ENCODE measurements around the gene TCF7L1.

TCF7L1 gene

GRCh38 chr2:85353876-85354285 lies 220.7 kb downstream of the TCF7L1 start:
- Mint-ChIP-seq H3K4me1 (peaks cover 25% of the 10 kb centered on the region), H3K4me3 (peak overlapping the region; percentile 96), H3K9me3 (no peaks in the 10 kb centered on the region), H3K27ac (peak overlapping the region; percentile 95), H3K36me3 (peaks cover 28% of the 10 kb centered on the region), H3K27me3 (no peaks in the 10 kb centered on the region)
- DNase-seq (ENCODE audit: low spot score in 2 of 2) (peak in 1 of 2 donors; percentile 9), ATAC-seq (ENCODE audit: low read depth) (no peak)

GRCh38 chr2:85354286-85355072 lies 221.3 kb downstream of the TCF7L1 start, which contains the start of the genes ELMOD3 and RETSAT:
Gene ELMOD3, plus strand, starts transcription at chr2:85354769. Its CDS starts 2,430 bp downstream, at chr2:85357199.
Gene RETSAT, minus strand, starts transcription at chr2:85354528. Its CDS starts 21 bp downstream, at chr2:85354507.
- peak; percentile 96 for ATAC-seq (ENCODE audit: low read depth)
- peak within 1 kb of the TSS; percentile 95 for H3K27ac Mint-ChIP-seq
- peaks cover 24% of the 10 kb centered on the region for H3K36me3 Mint-ChIP-seq
- peaks cover 25% of the 10 kb centered on the region for H3K4me1 Mint-ChIP-seq
- no peaks in the 10 kb centered on the region for H3K9me3 Mint-ChIP-seq
- no peaks in the 10 kb centered on the region for H3K27me3 Mint-ChIP-seq
- H3K4me3 Mint-ChIP-seq: peak within 1 kb of the TSS; percentile 96
- peak; percentile 90 to 96 for DNase-seq (ENCODE audit: low spot score in 2 of 2)

GRCh38 chr2:85355073-85355410 lies 221.8 kb downstream of the TCF7L1 start:
- Mint-ChIP-seq H3K36me3 (peaks cover 23% of the 10 kb centered on the region), H3K4me3 (peak overlapping the region; percentile 96), H3K27me3 (no peaks in the 10 kb centered on the region), H3K27ac (peak overlapping the region; percentile 95), H3K4me1 (peaks cover 25% of the 10 kb centered on the region), H3K9me3 (no peaks in the 10 kb centered on the region)
- peak; percentile 5 for ATAC-seq (ENCODE audit: low read depth)
- DNase-seq (ENCODE audit: low spot score in 2 of 2): no peak

- ATAC-seq (ENCODE audit: low read depth) (no peak), DNase-seq (ENCODE audit: low spot score in 2 of 2) (no peak)
- H3K9me3 Mint-ChIP-seq: no peaks in the 10 kb centered on the region
- H3K4me1 Mint-ChIP-seq: peaks cover 25% of the 10 kb centered on the region
- H3K4me3 Mint-ChIP-seq: peak overlapping the region; percentile 96
- H3K27me3 Mint-ChIP-seq: no peaks in the 10 kb centered on the region
- peak overlapping the region; percentile 95 for H3K27ac Mint-ChIP-seq
- peaks cover 19% of the 10 kb centered on the region for H3K36me3 Mint-ChIP-seq
Measured at GRCh38 chr2:85355521-85355920, 222.3 kb downstream of the TCF7L1 start.

- no peak overlapping the region for H3K27ac Mint-ChIP-seq
- H3K9me3 Mint-ChIP-seq: no peaks in the 10 kb centered on the region
- H3K4me3 Mint-ChIP-seq: no peak overlapping the region
Measured at GRCh38 chr2:85356186-85356585, 223.0 kb downstream of the TCF7L1 start.

GRCh38 chr2:85357736-85358135 lies 224.5 kb downstream of the TCF7L1 start:
- H3K27ac Mint-ChIP-seq: no peak overlapping the region
- no peaks in the 10 kb centered on the region for H3K9me3 Mint-ChIP-seq
- H3K4me1 Mint-ChIP-seq: peaks cover 25% of the 10 kb centered on the region
- peaks cover 17% of the 10 kb centered on the region for H3K36me3 Mint-ChIP-seq
- H3K27me3 Mint-ChIP-seq: no peaks in the 10 kb centered on the region
- DNase-seq (ENCODE audit: low spot score in 2 of 2) (no peak), ATAC-seq (ENCODE audit: low read depth) (no peak)
- no peak overlapping the region for H3K4me3 Mint-ChIP-seq

More at GRCh38 chr2:85356186-85356585, 223.0 kb downstream of the TCF7L1 start:
- ATAC-seq (ENCODE audit: low read depth) (no peak), DNase-seq (ENCODE audit: low spot score in 2 of 2) (no peak)
- Mint-ChIP-seq H3K36me3 (peaks cover 14% of the 10 kb centered on the region), H3K27me3 (no peaks in the 10 kb centered on the region), H3K4me1 (peaks cover 25% of the 10 kb centered on the region)
